Colonic mucosa (tissue), 4 donors: ENCODE measurements around the gene SYT10. TPM values are rescaled to one million over a fixed set of nuclear protein-coding genes. Genes with fewer than 3 reads are reported as not detected.
"Not testable (repeated sequence)": the region's sequence is repeated elsewhere in the genome, so short reads cannot be mapped to it uniquely, and the experiment has no call there.

Source experiments
- DNase-seq: peaks from one replicate; pipeline ENCODE4 v3.0.0-alpha.2; 2020
- H3K27ac ChIP-seq: fragments of 200-600 bp; one replicate; pipeline ENCODE4 v1.8.0; 2021
- H3K27me3 ChIP-seq: fragments of 200-600 bp; one replicate; pipeline ENCODE4 v1.8.0; 2021
- H3K36me3 ChIP-seq: fragments of 200-600 bp; one replicate; pipeline ENCODE4 v1.8.0; 2021
- H3K4me1 ChIP-seq: fragments of 200-600 bp; one replicate; pipeline ENCODE4 v1.8.0; 2021; ENCODE audit warnings: mild to moderate bottlenecking
- H3K4me3 ChIP-seq: fragments of 200-600 bp; one replicate; pipeline ENCODE4 v1.8.0; 2021
- H3K9ac ChIP-seq, 2 donors: one replicate each; pipeline ENCODE4 v1.7.0; 2013; ENCODE audit warnings: control low read depth in 2 of 2, low read depth in 2 of 2, low read length in 2 of 2
- H3K9me3 ChIP-seq: fragments of 200-600 bp; one replicate; pipeline ENCODE4 v1.8.0; 2021
- CTCF ChIP-seq: fragments of 200-600 bp; IDR thresholded peaks from one replicate; pipeline ENCODE4 v1.8.0; 2022; ENCODE audit warnings: antibody characterized with exemption, mild to moderate bottlenecking
- intact Hi-C: fragments of 100-400 bp; cut with DNase I; formaldehyde crosslinking; loops from one replicate; pipeline ENCODE4 v1.14.1; 2022
- total RNA-seq, 2 donors: library from RNA; stranded (reverse); fragmentation: NEBNext Ultra II Directional in 1 of 2; extraction: Animal tissue kit (Norgen Biotek cat#: 25700) in 1 of 2; gene quantifications; one replicate each; pipeline ENCODE4 v1.2.1, GENCODE V29; 2021
- donor health status: healthy.
- donor health status: DM: no; HTN: no; CAD: no.
- donor health status: DM: no; HTN: no; CAD: no.

Gene SYT10
- total RNA-seq, 2 donors from 2014 or later = 0.15 to 0.32 TPM

GRCh38 chr12:33357181-33357580 is 82.4 kb downstream of the SYT10 start:
- Histone ChIP-seq H3K36me3 (no peaks in the 10 kb centered on the region), H3K9ac (no peak overlapping the region), H3K9me3 (no peaks in the 10 kb centered on the region), H3K4me1 (no peaks in the 10 kb centered on the region), H3K27ac (no peak overlapping the region), H3K27me3 (no peaks in the 10 kb centered on the region), H3K4me3 (no peak overlapping the region)
- intact Hi-C loops = no loop called here
- no peak for TF ChIP-seq CTCF
- DNase-seq = no peak

GRCh38 chr12:33349791-33350190 is 89.8 kb downstream of the SYT10 start:
- no peak for TF ChIP-seq CTCF
- H3K4me3 ChIP-seq = no peak overlapping the region
- no peaks in the 10 kb centered on the region for H3K4me1 ChIP-seq
- no peaks in the 10 kb centered on the region for H3K36me3 ChIP-seq
- no peak overlapping the region for H3K27ac ChIP-seq
- intact Hi-C loops = no loop called here
- DNase-seq = no peak
- H3K27me3 ChIP-seq = no peaks in the 10 kb centered on the region
- no peak overlapping the region for H3K9ac ChIP-seq
- H3K9me3 ChIP-seq = no peaks in the 10 kb centered on the region

GRCh38 chr12:33331961-33332398 is 107.6 kb downstream of the SYT10 start:
- H3K27ac ChIP-seq, H3K36me3 ChIP-seq, DNase-seq, H3K9ac ChIP-seq, H3K9me3 ChIP-seq, H3K4me1 ChIP-seq, H3K4me3 ChIP-seq, intact Hi-C loops, H3K27me3 ChIP-seq: not testable (repeated sequence)

- Histone ChIP-seq H3K27me3 (no peaks in the 10 kb centered on the region), H3K9ac (no peak overlapping the region), H3K36me3 (no peaks in the 10 kb centered on the region), H3K4me1 (no peaks in the 10 kb centered on the region), H3K9me3 (no peaks in the 10 kb centered on the region), H3K4me3 (no peak overlapping the region), H3K27ac (no peak overlapping the region)
- no peak for DNase-seq
- intact Hi-C loops = no loop called here
- TF ChIP-seq CTCF = no peak
These were observed 108.7 kb downstream of the SYT10 start for GRCh38 chr12:33330940-33331339.
